ENCODE data around the gene STRIP2. TPM values are rescaled to one million over a fixed set of nuclear protein-coding genes. Genes with fewer than 3 reads are reported as not detected.

Gene STRIP2
- total and polyA plus RNA-seq, 2 experiments from 2014 or later = 4.7 to 10.6 TPM

DNA sequence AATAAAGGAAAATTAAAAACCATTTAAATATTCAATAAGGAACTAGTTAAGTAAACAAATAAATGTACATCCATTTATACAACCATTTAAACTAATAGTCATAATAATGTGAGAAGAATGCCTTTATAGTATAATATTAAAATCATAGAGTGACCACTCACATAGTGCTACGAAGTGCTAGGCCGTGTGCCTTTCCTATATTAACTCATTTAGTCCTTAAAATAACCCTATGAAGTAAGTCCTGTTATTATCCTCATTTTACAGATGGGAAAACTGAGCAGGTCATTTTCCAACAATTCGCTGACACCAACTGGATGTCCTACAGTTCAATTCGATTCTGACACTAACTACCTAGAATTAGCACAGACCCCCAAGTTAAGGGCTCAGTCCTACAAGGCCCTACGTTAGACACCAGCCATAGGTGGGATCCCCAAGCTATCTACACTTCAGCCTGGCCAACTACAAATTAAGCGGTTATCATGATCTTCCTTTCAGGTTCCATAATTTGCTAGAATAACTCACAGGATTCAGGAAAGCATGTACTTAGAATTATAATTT, 4.1 kb downstream of the STRIP2 start:
- Histone ChIP-seq H2AFZ (no peak overlapping the region), H3K36me3 (ENCODE audit: insufficient read depth) (peaks cover 4% of the 10 kb centered on the region; the same call in 1 of the 2 replicates), H3K27ac (ENCODE audit: low read depth) (no peak overlapping the region), H3K79me2 (replicated peaks; ENCODE audit: insufficient read depth) (peaks cover 13% of the 10 kb centered on the region; the same call in 1 of the 2 replicates), H3K4me2 (no peak overlapping the region), H3K4me1 (ENCODE audit: insufficient read depth) (peaks cover 7% of the 10 kb centered on the region), H4K20me1 (replicated peaks; ENCODE audit: insufficient read depth) (peaks cover 24% of the 10 kb centered on the region), H3F3A (replicated peaks; ENCODE audit: low read depth) (peaks cover 6% of the 10 kb centered on the region; the same call in 1 of the 2 replicates), H3K4me3 (no peak overlapping the region), H3K27me3 (ENCODE audit: insufficient read depth) (peaks cover 13% of the 10 kb centered on the region), H3K9me2 (ENCODE audit: insufficient read depth) (no peaks in the 10 kb centered on the region)
- Mint-ChIP-seq H3K27ac (no peak overlapping the region), H3K36me3 (ENCODE audit: low read depth) (peaks cover 6% of the 10 kb centered on the region), H3K27me3 (ENCODE audit: insufficient read depth, low read depth, poor library complexity) (peaks cover 3% of the 10 kb centered on the region), H3K4me3 (no peak overlapping the region), H3K4me1 (peaks cover 13% of the 10 kb centered on the region; the same call in 2 of the 3 replicates), H3K9me3 (no peaks in the 10 kb centered on the region)
- ATAC-seq (no peak), DNase-seq (ENCODE audit: low spot score) (no peak)
- TF ChIP-seq JUNB (IDR thresholded peaks at IDR 0.05; ENCODE audit: unreplicated experiment) (no peak), ZNF331 (CRISPR knock-in tag; IDR thresholded peaks at IDR 0.05; ENCODE audit: low read depth) (no peak), CREB1 (CRISPR knock-in tag; IDR thresholded peaks at IDR 0.05; ENCODE audit: low read depth) (no peak), ZNF114 (CRISPR knock-in tag; IDR thresholded peaks at IDR 0.05) (no peak), STAT1 (IDR thresholded peaks at IDR 0.05; ENCODE audit: unreplicated experiment) (no peak), POLR2AphosphoS5 (IDR thresholded peaks at IDR 0.05; ENCODE audit: low read depth) (no peak), EZH2 (IDR thresholded peaks at IDR 0.05; ENCODE audit: low read depth, unreplicated experiment) (no peak), NANOG (IDR thresholded peaks at IDR 0.05; ENCODE audit: borderline replicate concordance) (no peak)
- TF ChIP-seq, protein P1, sequence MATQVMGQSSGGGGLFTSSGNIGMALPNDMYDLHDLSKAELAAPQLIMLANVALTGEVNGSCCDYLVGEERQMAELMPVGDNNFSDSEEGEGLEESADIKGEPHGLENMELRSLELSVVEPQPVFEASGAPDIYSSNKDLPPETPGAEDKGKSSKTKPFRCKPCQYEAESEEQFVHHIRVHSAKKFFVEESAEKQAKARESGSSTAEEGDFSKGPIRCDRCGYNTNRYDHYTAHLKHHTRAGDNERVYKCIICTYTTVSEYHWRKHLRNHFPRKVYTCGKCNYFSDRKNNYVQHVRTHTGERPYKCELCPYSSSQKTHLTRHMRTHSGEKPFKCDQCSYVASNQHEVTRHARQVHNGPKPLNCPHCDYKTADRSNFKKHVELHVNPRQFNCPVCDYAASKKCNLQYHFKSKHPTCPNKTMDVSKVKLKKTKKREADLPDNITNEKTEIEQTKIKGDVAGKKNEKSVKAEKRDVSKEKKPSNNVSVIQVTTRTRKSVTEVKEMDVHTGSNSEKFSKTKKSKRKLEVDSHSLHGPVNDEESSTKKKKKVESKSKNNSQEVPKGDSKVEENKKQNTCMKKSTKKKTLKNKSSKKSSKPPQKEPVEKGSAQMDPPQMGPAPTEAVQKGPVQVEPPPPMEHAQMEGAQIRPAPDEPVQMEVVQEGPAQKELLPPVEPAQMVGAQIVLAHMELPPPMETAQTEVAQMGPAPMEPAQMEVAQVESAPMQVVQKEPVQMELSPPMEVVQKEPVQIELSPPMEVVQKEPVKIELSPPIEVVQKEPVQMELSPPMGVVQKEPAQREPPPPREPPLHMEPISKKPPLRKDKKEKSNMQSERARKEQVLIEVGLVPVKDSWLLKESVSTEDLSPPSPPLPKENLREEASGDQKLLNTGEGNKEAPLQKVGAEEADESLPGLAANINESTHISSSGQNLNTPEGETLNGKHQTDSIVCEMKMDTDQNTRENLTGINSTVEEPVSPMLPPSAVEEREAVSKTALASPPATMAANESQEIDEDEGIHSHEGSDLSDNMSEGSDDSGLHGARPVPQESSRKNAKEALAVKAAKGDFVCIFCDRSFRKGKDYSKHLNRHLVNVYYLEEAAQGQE (IDR thresholded peaks at IDR 0.05; ENCODE audit: unreplicated experiment) = no peak
- TF ChIP-seq, protein P2, sequence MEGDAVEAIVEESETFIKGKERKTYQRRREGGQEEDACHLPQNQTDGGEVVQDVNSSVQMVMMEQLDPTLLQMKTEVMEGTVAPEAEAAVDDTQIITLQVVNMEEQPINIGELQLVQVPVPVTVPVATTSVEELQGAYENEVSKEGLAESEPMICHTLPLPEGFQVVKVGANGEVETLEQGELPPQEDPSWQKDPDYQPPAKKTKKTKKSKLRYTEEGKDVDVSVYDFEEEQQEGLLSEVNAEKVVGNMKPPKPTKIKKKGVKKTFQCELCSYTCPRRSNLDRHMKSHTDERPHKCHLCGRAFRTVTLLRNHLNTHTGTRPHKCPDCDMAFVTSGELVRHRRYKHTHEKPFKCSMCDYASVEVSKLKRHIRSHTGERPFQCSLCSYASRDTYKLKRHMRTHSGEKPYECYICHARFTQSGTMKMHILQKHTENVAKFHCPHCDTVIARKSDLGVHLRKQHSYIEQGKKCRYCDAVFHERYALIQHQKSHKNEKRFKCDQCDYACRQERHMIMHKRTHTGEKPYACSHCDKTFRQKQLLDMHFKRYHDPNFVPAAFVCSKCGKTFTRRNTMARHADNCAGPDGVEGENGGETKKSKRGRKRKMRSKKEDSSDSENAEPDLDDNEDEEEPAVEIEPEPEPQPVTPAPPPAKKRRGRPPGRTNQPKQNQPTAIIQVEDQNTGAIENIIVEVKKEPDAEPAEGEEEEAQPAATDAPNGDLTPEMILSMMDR (conservative IDR thresholded peaks at IDR 0.05; ENCODE audit: low read depth in 2 of 2) = no peak
- TF ChIP-seq, protein P3, sequence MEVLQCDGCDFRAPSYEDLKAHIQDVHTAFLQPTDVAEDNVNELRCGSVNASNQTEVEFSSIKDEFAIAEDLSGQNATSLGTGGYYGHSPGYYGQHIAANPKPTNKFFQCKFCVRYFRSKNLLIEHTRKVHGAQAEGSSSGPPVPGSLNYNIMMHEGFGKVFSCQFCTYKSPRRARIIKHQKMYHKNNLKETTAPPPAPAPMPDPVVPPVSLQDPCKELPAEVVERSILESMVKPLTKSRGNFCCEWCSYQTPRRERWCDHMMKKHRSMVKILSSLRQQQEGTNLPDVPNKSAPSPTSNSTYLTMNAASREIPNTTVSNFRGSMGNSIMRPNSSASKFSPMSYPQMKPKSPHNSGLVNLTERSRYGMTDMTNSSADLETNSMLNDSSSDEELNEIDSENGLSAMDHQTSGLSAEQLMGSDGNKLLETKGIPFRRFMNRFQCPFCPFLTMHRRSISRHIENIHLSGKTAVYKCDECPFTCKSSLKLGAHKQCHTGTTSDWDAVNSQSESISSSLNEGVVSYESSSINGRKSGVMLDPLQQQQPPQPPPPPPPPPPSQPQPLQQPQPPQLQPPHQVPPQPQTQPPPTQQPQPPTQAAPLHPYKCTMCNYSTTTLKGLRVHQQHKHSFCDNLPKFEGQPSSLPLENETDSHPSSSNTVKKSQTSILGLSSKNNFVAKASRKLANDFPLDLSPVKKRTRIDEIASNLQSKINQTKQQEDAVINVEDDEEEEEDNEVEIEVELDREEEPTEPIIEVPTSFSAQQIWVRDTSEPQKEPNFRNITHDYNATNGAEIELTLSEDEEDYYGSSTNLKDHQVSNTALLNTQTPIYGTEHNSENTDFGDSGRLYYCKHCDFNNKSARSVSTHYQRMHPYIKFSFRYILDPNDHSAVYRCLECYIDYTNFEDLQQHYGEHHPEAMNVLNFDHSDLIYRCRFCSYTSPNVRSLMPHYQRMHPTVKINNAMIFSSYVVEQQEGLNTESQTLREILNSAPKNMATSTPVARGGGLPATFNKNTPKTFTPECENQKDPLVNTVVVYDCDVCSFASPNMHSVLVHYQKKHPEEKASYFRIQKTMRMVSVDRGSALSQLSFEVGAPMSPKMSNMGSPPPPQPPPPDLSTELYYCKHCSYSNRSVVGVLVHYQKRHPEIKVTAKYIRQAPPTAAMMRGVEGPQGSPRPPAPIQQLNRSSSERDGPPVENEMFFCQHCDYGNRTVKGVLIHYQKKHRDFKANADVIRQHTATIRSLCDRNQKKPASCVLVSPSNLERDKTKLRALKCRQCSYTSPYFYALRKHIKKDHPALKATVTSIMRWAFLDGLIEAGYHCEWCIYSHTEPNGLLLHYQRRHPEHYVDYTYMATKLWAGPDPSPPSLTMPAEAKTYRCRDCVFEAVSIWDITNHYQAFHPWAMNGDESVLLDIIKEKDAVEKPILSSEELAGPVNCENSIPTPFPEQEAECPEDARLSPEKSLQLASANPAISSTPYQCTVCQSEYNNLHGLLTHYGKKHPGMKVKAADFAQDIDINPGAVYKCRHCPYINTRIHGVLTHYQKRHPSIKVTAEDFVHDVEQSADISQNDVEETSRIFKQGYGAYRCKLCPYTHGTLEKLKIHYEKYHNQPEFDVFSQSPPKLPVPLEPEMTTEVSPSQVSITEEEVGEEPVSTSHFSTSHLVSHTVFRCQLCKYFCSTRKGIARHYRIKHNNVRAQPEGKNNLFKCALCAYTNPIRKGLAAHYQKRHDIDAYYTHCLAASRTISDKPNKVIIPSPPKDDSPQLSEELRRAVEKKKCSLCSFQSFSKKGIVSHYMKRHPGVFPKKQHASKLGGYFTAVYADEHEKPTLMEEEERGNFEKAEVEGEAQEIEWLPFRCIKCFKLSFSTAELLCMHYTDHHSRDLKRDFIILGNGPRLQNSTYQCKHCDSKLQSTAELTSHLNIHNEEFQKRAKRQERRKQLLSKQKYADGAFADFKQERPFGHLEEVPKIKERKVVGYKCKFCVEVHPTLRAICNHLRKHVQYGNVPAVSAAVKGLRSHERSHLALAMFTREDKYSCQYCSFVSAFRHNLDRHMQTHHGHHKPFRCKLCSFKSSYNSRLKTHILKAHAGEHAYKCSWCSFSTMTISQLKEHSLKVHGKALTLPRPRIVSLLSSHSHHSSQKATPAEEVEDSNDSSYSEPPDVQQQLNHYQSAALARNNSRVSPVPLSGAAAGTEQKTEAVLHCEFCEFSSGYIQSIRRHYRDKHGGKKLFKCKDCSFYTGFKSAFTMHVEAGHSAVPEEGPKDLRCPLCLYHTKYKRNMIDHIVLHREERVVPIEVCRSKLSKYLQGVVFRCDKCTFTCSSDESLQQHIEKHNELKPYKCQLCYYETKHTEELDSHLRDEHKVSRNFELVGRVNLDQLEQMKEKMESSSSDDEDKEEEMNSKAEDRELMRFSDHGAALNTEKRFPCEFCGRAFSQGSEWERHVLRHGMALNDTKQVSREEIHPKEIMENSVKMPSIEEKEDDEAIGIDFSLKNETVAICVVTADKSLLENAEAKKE (CRISPR knock-in tag; IDR thresholded peaks at IDR 0.05) = no peak
- TF ChIP-seq, protein P4, sequence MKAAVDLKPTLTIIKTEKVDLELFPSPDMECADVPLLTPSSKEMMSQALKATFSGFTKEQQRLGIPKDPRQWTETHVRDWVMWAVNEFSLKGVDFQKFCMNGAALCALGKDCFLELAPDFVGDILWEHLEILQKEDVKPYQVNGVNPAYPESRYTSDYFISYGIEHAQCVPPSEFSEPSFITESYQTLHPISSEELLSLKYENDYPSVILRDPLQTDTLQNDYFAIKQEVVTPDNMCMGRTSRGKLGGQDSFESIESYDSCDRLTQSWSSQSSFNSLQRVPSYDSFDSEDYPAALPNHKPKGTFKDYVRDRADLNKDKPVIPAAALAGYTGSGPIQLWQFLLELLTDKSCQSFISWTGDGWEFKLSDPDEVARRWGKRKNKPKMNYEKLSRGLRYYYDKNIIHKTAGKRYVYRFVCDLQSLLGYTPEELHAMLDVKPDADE (IDR thresholded peaks at IDR 0.05) = no peak
